IMR-90 (cell line): ENCODE measurements around the gene NTMT1. TPM values are rescaled to one million over a fixed set of nuclear protein-coding genes. Genes with fewer than 3 reads are reported as not detected.

Experiments used
- ATAC-seq: fragments of 200-7000 bp; cut with Tn5 transposase; 2 replicates; pipeline ENCODE4 v1.9.1; 2020; ENCODE audit warnings: low read depth, mild to moderate bottlenecking, moderate library complexity
- BruUV-seq: library from RNA; stranded (reverse); fragments of 400-500 nt; replicated peaks from 2 replicates; lab custom pipeline; 2021; lab: Mats Ljungman, UMichigan
- CTCF ChIA-PET: fragments of 300-600 bp; formaldehyde crosslinking; extraction: SDS; loops from one replicate; lab custom pipeline; 2021; ENCODE audit warnings: antibody characterized with exemption; lab: Yijun Ruan, JAX
- POLR2A ChIA-PET: fragments of 300-600 bp; sonication (Branson Sonifier 250); formaldehyde crosslinking; loops from one replicate; lab custom pipeline; 2022; ENCODE audit warnings: antibody characterized with exemption; ENCODE audit not compliant: unreplicated experiment; lab: Charles Lee
- DNase-seq: peaks from one replicate; pipeline ENCODE4 v3.0.0; 2013
- H2AFZ ChIP-seq: replicated peaks from 2 replicates; pipeline ENCODE3; 2013; ENCODE audit warnings: low read length, mild to moderate bottlenecking; ENCODE audit not compliant: poor library complexity
- H2AK5ac ChIP-seq: 2 replicates; pipeline ENCODE4 v1.6.1; 2013; ENCODE audit warnings: low read depth, low read length, inconsistent platforms
- H2AK9ac ChIP-seq: replicated peaks from 2 replicates; pipeline ENCODE3; 2013; ENCODE audit warnings: mild to moderate bottlenecking, low read depth, low read length, moderate library complexity; ENCODE audit not compliant: poor library complexity
- H2BK120ac ChIP-seq: 2 replicates; pipeline ENCODE4 v1.6.1; 2013; ENCODE audit warnings: low read depth, low read length, inconsistent platforms
- H2BK15ac ChIP-seq: 3 replicates; pipeline ENCODE4 v1.6.1; 2013; ENCODE audit warnings: low read depth, low read length, inconsistent platforms
- H2BK20ac ChIP-seq: 2 replicates; pipeline ENCODE4 v1.6.1; 2013; ENCODE audit warnings: low read depth, mild to moderate bottlenecking, inconsistent platforms, low read length, moderate library complexity
- H2BK5ac ChIP-seq: 2 replicates; pipeline ENCODE4 v1.6.1; 2013; ENCODE audit warnings: mild to moderate bottlenecking, low read depth, low read length, inconsistent platforms; ENCODE audit not compliant: poor library complexity, severe bottlenecking
- H3K14ac ChIP-seq: replicated peaks from 2 replicates; pipeline ENCODE4 v1.6.1; 2013; ENCODE audit warnings: low read depth, low read length, inconsistent platforms
- H3K18ac ChIP-seq: 2 replicates; pipeline ENCODE4 v1.6.1; 2013; ENCODE audit warnings: low read depth, low read length, control low read depth
- H3K23ac ChIP-seq: 2 replicates; pipeline ENCODE4 v1.6.1; 2013; ENCODE audit warnings: low read depth, low read length, inconsistent platforms
- H3K27ac ChIP-seq: 2 replicates; pipeline ENCODE4 v1.5.1; 2013; ENCODE audit warnings: mild to moderate bottlenecking, control low read depth, low read length; ENCODE audit not compliant: insufficient read depth
- H3K27me3 ChIP-seq: 2 replicates; pipeline ENCODE4 v1.6.1; 2013; ENCODE audit warnings: low read length; ENCODE audit not compliant: control insufficient read depth, insufficient read depth
- H3K36me3 ChIP-seq: 2 replicates; pipeline ENCODE4 v1.6.1; 2013; ENCODE audit warnings: low read length, mixed read lengths; ENCODE audit not compliant: control insufficient read depth, insufficient read depth
- H3K4ac ChIP-seq: 2 replicates; pipeline ENCODE4 v1.6.1; 2013; ENCODE audit warnings: low read depth, low read length, inconsistent platforms
- H3K4me1 ChIP-seq: 2 replicates; pipeline ENCODE4 v1.6.1; 2013; ENCODE audit warnings: low read length, mixed read lengths; ENCODE audit not compliant: control insufficient read depth, insufficient read depth
- H3K4me2 ChIP-seq: 2 replicates; pipeline ENCODE4 v1.6.1; 2013; ENCODE audit warnings: low read depth, mild to moderate bottlenecking, control low read depth, low read length, moderate library complexity
- H3K4me3 ChIP-seq: 2 replicates; pipeline ENCODE4 v1.5.1; 2013; ENCODE audit warnings: low read depth, mild to moderate bottlenecking, control low read depth, low read length, moderate library complexity; ENCODE audit not compliant: insufficient read depth
- H3K56ac ChIP-seq: 2 replicates; pipeline ENCODE4 v1.6.1; 2013; ENCODE audit warnings: low read length, inconsistent platforms; ENCODE audit not compliant: insufficient read depth; ENCODE audit errors: extremely low read depth
- H3K79me1 ChIP-seq, 2 experiments: 2 replicates each; pipeline ENCODE4 v1.6.1; 2013; ENCODE audit warnings: low read length in 2 of 2, inconsistent platforms in 1 of 2, low read depth in 1 of 2
- H3K9ac ChIP-seq: 2 replicates; pipeline ENCODE4 v1.6.1; 2013; ENCODE audit warnings: low read depth, low read length, control low read depth
- H3K9me1 ChIP-seq: 2 replicates; pipeline ENCODE4 v1.6.1; 2013; ENCODE audit warnings: low read length, inconsistent platforms; ENCODE audit not compliant: insufficient read depth
- H3K9me3 ChIP-seq: 2 replicates; pipeline ENCODE4 v1.6.1; 2013; ENCODE audit warnings: low read length; ENCODE audit not compliant: control insufficient read depth, insufficient read depth
- H4K20me1 ChIP-seq: 2 replicates; pipeline ENCODE4 v1.6.1; 2013; ENCODE audit warnings: low read length, inconsistent platforms; ENCODE audit not compliant: insufficient read depth
- H4K5ac ChIP-seq: 2 replicates; pipeline ENCODE4 v1.6.1; 2013; ENCODE audit warnings: mild to moderate bottlenecking, low read depth, low read length, control low read depth
- H4K8ac ChIP-seq, 2 experiments: 2 replicates each; pipeline ENCODE4 v1.6.1; 2013; ENCODE audit warnings: low read depth in 2 of 2, low read length in 2 of 2, control low read depth in 1 of 2, inconsistent platforms in 1 of 2
- H4K91ac ChIP-seq: 2 replicates; pipeline ENCODE4 v1.6.1; 2013; ENCODE audit warnings: low read depth, low read length, inconsistent platforms; ENCODE audit not compliant: insufficient read depth
- MAZ ChIP-seq: IDR thresholded peaks from 2 replicates; pipeline ENCODE4 v1.6.1; 2012; ENCODE audit warnings: low read depth, mild to moderate bottlenecking, low read length, improper control_type of control experiment, moderate library complexity, borderline replicate concordance
- MXI1 ChIP-seq: IDR thresholded peaks from 2 replicates; pipeline ENCODE4 v1.6.1; 2012; ENCODE audit warnings: low read depth, mild to moderate bottlenecking, low read length, moderate library complexity, borderline replicate concordance
- POLR2A ChIP-seq: IDR thresholded peaks from 2 replicates; pipeline ENCODE4 v1.6.1; 2012; ENCODE audit warnings: mild to moderate bottlenecking, low read depth, low read length
- WGBS, 2 experiments: methylation state at CpG; one replicate each; pipeline versions ENCODE4 v1.1.5 to v1.1.7; 2013; ENCODE audit warnings: missing lambda C conversion rate in 2 of 2; ENCODE audit not compliant: insufficient read length in 1 of 2; ENCODE audit errors: extremely low coverage in 2 of 2; 5-methylcytosine and 5-hydroxymethylcytosine counted together
- dilution Hi-C: fragments of 300-500 bp; cut with HindIII; formaldehyde crosslinking; loops from one replicate; pipeline ENCODE4 v1.14.3; 2018; ENCODE audit warnings: low sequenced_read_pairs; ENCODE audit not compliant: unreplicated experiment
- in situ Hi-C: fragments of 300-500 bp; cut with MboI; formaldehyde crosslinking; loops from 3 replicates; pipeline ENCODE4 v1.14.3; 2019; ENCODE audit warnings: low sequenced_read_pairs, inconsistent platforms, mixed read lengths
- intact Hi-C: fragments of 100-400 bp; cut with micrococcal nuclease; formaldehyde crosslinking; loops from 2 replicates; pipeline ENCODE4 v1.10.0; 2022
- polyA plus RNA-seq, 3 experiments: library from polyadenylated mRNA; depleted of rRNA; stranded (reverse); fragments of >200 nt; gene quantifications; 2 replicates each; pipeline ENCODE4 v1.2.3, GENCODE V29; 2012; ENCODE audit warnings: low replicate concordance in 1 of 3
- total RNA-seq: library from RNA; depleted of rRNA; stranded (reverse); fragments of >200 nt; gene quantifications from 2 replicates; pipeline ENCODE4 v1.2.3, GENCODE V29; 2012

NTMT1 gene
- total and polyA plus RNA-seq, 2 of the 4 experiments (the other 2 are of a cell fraction), result 68.1 to 88.1 TPM

- no peak for TF ChIP-seq POLR2A
Measured at GRCh38 chr9:129613520-129614175, 12.3 kb upstream of the NTMT1 start (continued).

GRCh38 chr9:129614932-129615331 is 11.0 kb upstream of the NTMT1 start:
- peaks cover 11% of the 10 kb centered on the region for H3K4me1 ChIP-seq
- H3K14ac ChIP-seq, result no peak overlapping the region
- H2BK5ac ChIP-seq, result no peak overlapping the region
- ATAC-seq (no peak), DNase-seq (no peak)
- H3K9me1 ChIP-seq, result peaks cover 6% of the 10 kb centered on the region
- H3K56ac ChIP-seq, result no peak overlapping the region
- no peak overlapping the region for H2BK20ac ChIP-seq
- H3K9ac ChIP-seq, result no peak overlapping the region
- H3K27ac ChIP-seq, result no peak overlapping the region
- H3K18ac ChIP-seq, result no peak overlapping the region
- no peaks in the 10 kb centered on the region for H3K27me3 ChIP-seq
- no peak overlapping the region for H4K5ac ChIP-seq
- no peak overlapping the region for H3K23ac ChIP-seq
- H2BK120ac ChIP-seq, result no peak overlapping the region
- H3K4ac ChIP-seq, result no peak overlapping the region
- H3K9me3 ChIP-seq, result no peaks in the 10 kb centered on the region
- WGBS, 2 experiments, result 95% methylated on average over 8 of the region's 10 CpGs; no CpG with 5 or more reads in 1 of the 2 experiments
- H2AFZ ChIP-seq, result no peak overlapping the region
- in situ Hi-C loops, result loop anchor here (5.0 kb wide), 1 partner anchor 483 kb away; no protein-coding TSS in a partner anchor
- H3K4me3 ChIP-seq, result no peak overlapping the region
- H4K91ac ChIP-seq, result no peak overlapping the region
- dilution Hi-C loops, result no loop called here
- H3K4me2 ChIP-seq, result no peak overlapping the region
- H3K36me3 ChIP-seq, result no peaks in the 10 kb centered on the region
- no peak overlapping the region for H2AK9ac ChIP-seq
- H2AK5ac ChIP-seq, result 0 out of 2 replicates have a peak overlapping the region, but pooled peaks have one; percentile 28
- POLR2A ChIA-PET, result no interaction called here
- no peak for TF ChIP-seq MAZ
- TF ChIP-seq MXI1, result no peak
- no peak overlapping the region for H4K8ac ChIP-seq
- H4K20me1 ChIP-seq, result no peaks in the 10 kb centered on the region
- CTCF ChIA-PET, result interaction anchor here (0.6 to 1.7 kb wide), 2 partner anchors 9 to 152 kb away, joined by 3 to 7 read pairs; no protein-coding TSS in a partner anchor
- H3K79me1 ChIP-seq, result peaks cover 6 to 15% of the 10 kb centered on the region in 2 experiments; a peak in 2 of 4 replicates
- no peak overlapping the region; the same call in 2 of the 3 replicates for H2BK15ac ChIP-seq
- intact Hi-C loops, result loop anchor here (5.0 kb wide), 1 partner anchor 283 kb away; no protein-coding TSS in a partner anchor
- BruUV-seq, result no TSS peak
